IgD-negative memory B cell (primary cell): ENCODE measurements around the gene PEAK1. TPM values are rescaled to one million over a fixed set of nuclear protein-coding genes. Genes with fewer than 3 reads are reported as not detected.

Source experiments
- H3K27ac Mint-ChIP-seq, 3 donors: one replicate each; pipeline ENCODE4 v1.8.0; 2020 to 2022; ENCODE audit warnings: mild to moderate bottlenecking in 3 of 3, mixed read lengths in 3 of 3, moderate library complexity in 1 of 3
- H3K27me3 Mint-ChIP-seq: one replicate; pipeline ENCODE4 v1.8.0; 2021; ENCODE audit warnings: mixed read lengths
- H3K36me3 Mint-ChIP-seq: one replicate; pipeline ENCODE4 v1.8.0; 2020; ENCODE audit warnings: mild to moderate bottlenecking, mixed read lengths
- H3K4me1 Mint-ChIP-seq, 3 donors: one replicate each; pipeline ENCODE4 v1.8.0; 2020 to 2022; ENCODE audit warnings: mixed read lengths in 3 of 3, mild to moderate bottlenecking in 1 of 3
- H3K4me3 Mint-ChIP-seq, 4 donors: one replicate each; pipeline ENCODE4 v1.8.0; 2020 to 2022; ENCODE audit warnings: mild to moderate bottlenecking in 4 of 4, mixed read lengths in 4 of 4, moderate library complexity in 3 of 4
- H3K9me3 Mint-ChIP-seq, 3 donors: one replicate each; pipeline ENCODE4 v1.8.0; 2020 to 2021; ENCODE audit warnings: mixed read lengths in 3 of 3, mild to moderate bottlenecking in 1 of 3
- polyA plus RNA-seq: library from polyadenylated mRNA; unstranded; fragments of 300-500 nt; fragmentation: Illumina TruSeq; gene quantifications from one replicate; pipeline ENCODE4 v1.2.3, GENCODE V29; 2021

The PEAK1 gene
- polyA plus RNA-seq, 1 donor from 2014 or later, result 5.8 TPM

DNA sequence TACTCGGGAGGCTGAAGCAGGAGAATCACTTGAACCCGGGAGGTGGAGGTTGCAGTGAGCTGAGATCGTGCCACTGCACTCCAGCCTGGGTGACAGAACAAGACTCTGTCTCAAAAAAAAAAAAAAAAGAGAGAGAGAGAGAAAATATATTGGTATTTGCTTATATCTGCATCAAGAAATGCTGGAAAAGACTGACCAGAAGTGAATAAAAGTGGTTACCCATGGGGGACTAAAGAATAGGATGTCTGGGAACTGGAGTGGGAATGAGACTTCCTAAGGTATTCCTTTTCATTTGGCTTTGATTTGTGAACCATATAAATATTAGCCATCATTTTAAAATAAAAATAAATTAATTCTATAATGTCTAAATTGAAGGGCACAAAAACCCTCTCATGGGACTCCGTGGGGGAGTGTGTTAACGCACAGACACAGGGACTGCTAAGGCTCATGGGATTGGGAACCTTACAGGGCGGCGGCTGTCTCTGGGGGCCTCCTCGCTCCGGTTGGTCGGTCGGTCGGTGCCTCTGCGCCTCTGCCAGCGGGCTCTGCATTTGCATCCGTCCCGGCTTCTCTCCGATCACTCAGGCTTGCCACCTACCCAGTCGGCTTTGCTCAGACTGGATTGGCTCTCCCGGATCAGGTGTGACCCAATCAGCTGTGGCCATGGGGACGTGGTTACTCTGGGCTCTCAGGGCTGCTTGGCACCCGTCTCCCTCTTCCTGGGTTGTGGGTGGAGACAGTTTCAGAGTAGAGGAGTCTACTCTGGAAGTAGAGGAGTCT is 336.3 kb downstream of the PEAK1 start:
- peak overlapping the region; percentile 84 to 97 (median 93) for H3K27ac Mint-ChIP-seq

DNA sequence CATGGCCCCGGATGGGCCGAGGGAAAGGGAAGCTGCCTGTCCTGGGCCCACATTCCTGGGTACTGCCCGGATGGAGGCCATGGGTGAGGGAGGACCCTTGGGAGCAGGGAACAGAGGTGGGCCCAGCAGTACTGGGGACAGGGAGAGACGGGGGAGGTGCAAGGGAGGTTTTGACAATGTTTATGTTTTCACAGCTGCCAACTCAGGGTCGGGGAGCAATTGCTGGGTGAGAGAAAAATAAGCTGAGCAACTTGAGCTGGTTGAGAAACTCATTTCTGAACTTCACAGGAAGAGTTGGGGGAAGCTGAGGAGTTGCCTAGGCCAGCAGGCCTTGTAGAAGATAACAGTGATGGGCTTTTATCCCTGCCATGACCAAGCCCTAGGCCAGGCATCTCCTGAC is 337.9 kb downstream of the PEAK1 start:
- H3K27me3 Mint-ChIP-seq, result no peaks in the 10 kb centered on the region
- H3K4me1 Mint-ChIP-seq, result peaks cover 33 to 41% (median 37%) of the 10 kb centered on the region in 3 donors
- peak overlapping the region in 2 of 3 donors; percentile 20 to 97 for H3K27ac Mint-ChIP-seq
- H3K4me3 Mint-ChIP-seq, result peak overlapping the region in 2 of 4 donors; percentile 22 to 54
- no peaks in the 10 kb centered on the region for H3K9me3 Mint-ChIP-seq
- no peaks in the 10 kb centered on the region for H3K36me3 Mint-ChIP-seq

More for the DNA sequence above, 336.3 kb downstream of the PEAK1 start:
- no peaks in the 10 kb centered on the region for H3K36me3 Mint-ChIP-seq
- peak overlapping the region; percentile 70 to 87 (median 82) for H3K4me3 Mint-ChIP-seq
- no peaks in the 10 kb centered on the region for H3K9me3 Mint-ChIP-seq
- no peaks in the 10 kb centered on the region for H3K27me3 Mint-ChIP-seq
- peaks cover 35 to 43% (median 37%) of the 10 kb centered on the region in 3 donors for H3K4me1 Mint-ChIP-seq

DNA sequence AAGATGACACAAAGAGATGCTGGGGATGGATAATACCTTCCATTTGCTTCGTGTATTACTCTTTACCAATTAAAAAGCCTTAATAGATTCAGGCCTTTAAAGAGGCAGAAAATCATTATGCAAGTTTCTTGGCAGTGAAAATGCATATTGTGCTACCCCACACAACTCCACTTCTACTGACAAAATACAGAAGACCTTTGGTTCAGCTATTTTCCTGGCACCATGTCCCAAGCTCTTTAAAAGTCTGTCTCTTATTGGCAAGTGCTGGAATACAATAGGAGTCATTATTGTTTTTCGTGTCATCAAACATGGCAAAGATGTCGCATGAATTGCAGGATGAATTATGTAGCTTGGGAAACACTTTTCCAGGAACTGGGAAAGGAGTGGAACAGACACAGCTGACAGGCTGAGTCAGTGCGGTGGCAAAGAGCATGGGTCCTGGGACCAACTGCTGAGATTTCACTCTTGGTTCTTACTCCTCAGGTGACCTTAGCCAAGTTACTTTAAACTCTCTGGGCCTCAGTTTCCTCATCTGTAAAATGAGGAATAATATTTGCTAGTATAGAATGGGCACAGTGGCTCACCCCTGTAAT is 343.5 kb downstream of the PEAK1 start:
- no peaks in the 10 kb centered on the region for H3K9me3 Mint-ChIP-seq
- no peak overlapping the region for H3K4me3 Mint-ChIP-seq
- peaks cover 0 to 11% (median 10%) of the 10 kb centered on the region in 3 donors for H3K4me1 Mint-ChIP-seq
- no peaks in the 10 kb centered on the region for H3K27me3 Mint-ChIP-seq
- H3K36me3 Mint-ChIP-seq, result no peaks in the 10 kb centered on the region
- H3K27ac Mint-ChIP-seq, result no peak overlapping the region

DNA sequence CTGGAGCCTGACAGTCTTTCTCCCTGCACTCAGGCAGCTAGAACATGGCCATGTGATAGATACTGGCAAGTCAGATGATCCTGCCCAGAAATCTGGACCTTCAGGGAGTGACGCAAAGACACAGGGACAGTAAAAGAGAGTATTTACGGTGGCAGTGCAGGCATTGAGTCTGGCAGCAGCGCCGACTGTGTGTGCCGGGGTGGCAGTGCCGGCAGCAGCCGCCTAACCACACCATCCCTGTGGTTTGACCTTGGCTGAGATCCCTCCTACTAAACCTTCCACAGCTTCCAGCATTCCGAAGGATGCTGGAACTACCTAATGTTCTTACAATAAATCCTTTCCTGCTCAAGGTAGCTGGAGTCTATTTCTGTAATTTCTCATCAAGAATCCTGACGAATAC is 344.4 kb downstream of the PEAK1 start:
- peak overlapping the region in 1 of 4 donors; percentile 28 for H3K4me3 Mint-ChIP-seq
- H3K4me1 Mint-ChIP-seq, result peaks cover 5 to 12% (median 11%) of the 10 kb centered on the region in 3 donors
- no peaks in the 10 kb centered on the region for H3K9me3 Mint-ChIP-seq
- no peaks in the 10 kb centered on the region for H3K36me3 Mint-ChIP-seq
- no peaks in the 10 kb centered on the region for H3K27me3 Mint-ChIP-seq
- no peak overlapping the region for H3K27ac Mint-ChIP-seq

DNA sequence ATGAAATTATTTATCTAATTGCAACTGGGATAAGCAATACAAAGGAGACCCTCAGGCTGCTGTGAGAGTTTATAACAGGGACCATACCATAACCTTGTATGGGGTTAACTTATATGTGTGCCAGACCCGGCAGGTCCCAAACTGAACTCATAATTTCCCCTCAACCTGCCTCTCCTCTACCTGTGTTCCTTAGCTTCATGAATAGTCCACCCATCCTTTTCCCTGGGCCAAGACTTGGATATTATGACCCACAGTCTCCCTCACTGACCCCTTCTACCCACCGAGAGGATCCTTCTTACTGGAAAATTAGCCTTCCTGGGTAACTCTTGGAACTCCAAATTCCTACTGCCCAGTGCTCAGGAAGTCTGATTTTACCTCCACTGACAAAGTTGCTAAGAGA is 345.6 kb downstream of the PEAK1 start:
- peaks cover 11 to 18% (median 17%) of the 10 kb centered on the region in 3 donors for H3K4me1 Mint-ChIP-seq
- H3K4me3 Mint-ChIP-seq, result peak overlapping the region in 1 of 4 donors; percentile 72
- H3K27me3 Mint-ChIP-seq, result no peaks in the 10 kb centered on the region
- H3K27ac Mint-ChIP-seq, result peak overlapping the region in 2 of 3 donors; percentile 56 to 72
- H3K36me3 Mint-ChIP-seq, result no peaks in the 10 kb centered on the region
- no peaks in the 10 kb centered on the region for H3K9me3 Mint-ChIP-seq

DNA sequence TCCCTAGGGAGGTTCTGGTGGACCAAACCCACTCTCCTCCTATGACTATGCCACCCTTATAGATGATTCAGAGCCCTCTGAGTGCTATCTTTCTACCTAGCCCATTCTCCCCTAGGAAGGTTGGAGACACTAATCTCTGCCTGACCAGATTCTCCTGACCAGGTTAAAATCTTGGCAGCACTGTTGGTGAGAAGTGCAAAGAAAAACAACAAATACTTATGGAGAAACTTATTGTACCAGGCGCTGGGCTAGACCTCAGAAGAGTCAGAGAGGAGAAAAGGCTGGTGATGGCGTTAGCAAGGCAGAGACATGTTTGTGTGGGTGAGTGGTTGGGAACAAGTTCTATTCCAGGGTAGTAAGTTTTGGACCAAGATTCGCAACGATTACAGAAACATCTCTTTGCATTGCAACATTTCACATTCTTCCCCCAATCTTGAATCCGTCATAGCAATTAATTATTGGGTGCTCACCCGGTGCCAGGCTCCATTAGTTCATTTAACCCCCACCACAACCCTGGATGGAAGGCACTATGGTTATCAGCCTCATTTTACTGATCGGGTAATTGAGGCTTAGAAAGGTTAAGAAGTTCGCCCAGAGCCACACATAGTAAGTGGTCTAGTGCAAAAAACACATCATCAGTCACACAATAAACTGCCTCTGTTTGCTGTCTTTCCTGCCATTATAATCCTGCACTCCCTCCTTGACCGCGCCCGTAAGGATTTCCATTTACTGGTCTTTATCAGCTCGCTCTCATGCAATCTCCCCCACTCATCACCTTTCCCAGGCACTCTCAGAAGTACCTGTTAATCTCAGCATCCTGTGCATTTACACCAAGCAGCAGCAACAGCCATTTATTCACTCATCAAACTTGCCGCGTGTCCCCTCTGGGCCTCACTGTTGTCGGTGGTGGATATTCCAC is 348.3 kb downstream of the PEAK1 start:
- Mint-ChIP-seq H3K27ac (peak overlapping the region; percentile 86 to 96 (median 90)), H3K4me1 (peaks cover 34 to 43% (median 36%) of the 10 kb centered on the region in 3 donors), H3K27me3 (no peaks in the 10 kb centered on the region)

DNA sequence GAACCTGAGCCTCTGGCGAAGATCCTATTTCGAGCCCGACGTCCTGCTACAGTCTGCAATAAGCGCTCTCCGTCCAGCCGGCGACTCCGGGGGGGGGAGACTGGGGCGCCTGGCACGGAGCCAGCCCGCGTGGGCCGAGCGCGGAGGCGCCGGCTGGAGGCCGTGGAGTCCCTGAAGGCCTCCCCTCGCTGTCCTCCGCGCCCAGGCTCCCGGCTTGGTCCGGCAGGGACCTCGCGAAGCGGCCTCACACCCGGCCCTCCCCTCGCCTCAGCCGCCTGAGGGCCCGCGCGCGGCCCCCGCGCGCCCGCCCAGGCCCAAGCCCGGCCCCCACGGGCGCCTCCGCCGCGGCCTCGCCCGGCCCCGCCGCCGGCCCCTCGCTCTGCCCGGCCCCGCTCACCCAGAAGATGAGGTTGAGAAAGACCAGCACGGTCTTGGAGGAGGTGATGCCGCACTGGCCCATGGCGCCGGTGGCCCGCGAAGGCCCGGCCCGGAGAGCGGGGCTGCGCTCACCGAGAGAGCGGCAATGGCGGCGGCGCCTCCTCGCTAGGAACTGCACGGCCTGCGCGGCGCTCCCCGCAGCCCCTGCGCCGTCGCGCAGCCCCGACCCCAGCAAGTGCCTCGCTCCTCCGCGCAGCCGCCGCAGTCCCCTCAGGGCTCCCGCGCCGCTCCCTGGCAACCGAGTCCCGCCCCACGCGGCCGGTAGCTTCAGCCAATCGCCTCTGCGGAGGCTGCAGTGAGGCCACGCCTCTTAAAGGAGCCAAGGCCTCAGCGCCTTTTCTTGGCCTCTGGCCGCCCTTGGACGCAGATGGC is 349.2 kb downstream of the PEAK1 start, which contains the start of gene TSPAN3:
TSPAN3 (minus strand) TSS at position 615 of the 810 bp plus-strand sequence; CDS start at position 460, 155 bp downstream.
- Mint-ChIP-seq H3K9me3 (no peaks in the 10 kb centered on the region), H3K36me3 (peaks cover 2% of the 10 kb centered on the region), H3K4me1 (peaks cover 36 to 44% (median 38%) of the 10 kb centered on the region in 3 donors), H3K4me3 (peak within 1 kb of the TSS; percentile 89 to 99 (median 95)), H3K27ac (peak within 1 kb of the TSS; percentile 88 to 96 (median 90)), H3K27me3 (no peaks in the 10 kb centered on the region)

More for the DNA sequence above, 348.3 kb downstream of the PEAK1 start:
- Mint-ChIP-seq H3K4me3 (peak overlapping the region; percentile 80 to 95 (median 92)), H3K9me3 (no peaks in the 10 kb centered on the region), H3K36me3 (peaks cover under 1% of the 10 kb centered on the region)

DNA sequence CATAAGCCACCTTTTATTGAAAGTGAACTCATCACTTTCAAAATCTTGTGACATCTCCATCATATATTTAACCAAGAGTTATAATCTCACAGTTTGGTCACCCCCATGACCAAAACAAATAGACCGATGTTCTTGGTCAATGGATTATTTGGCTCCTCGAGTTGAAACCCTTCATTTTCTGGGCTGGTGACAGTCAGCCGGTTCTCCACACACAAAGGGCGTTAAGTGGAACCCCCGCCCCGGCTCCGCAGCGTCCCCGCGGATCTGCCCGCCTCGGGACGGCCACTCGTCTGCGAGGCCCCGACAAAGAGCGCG is 349.8 kb downstream of the PEAK1 start:
- Mint-ChIP-seq H3K36me3 (peaks cover 2% of the 10 kb centered on the region), H3K27me3 (no peaks in the 10 kb centered on the region), H3K9me3 (no peaks in the 10 kb centered on the region), H3K4me3 (peak overlapping the region; percentile 89 to 99 (median 94)), H3K27ac (peak overlapping the region; percentile 85 to 95 (median 88)), H3K4me1 (peaks cover 37 to 44% (median 38%) of the 10 kb centered on the region in 3 donors)

DNA sequence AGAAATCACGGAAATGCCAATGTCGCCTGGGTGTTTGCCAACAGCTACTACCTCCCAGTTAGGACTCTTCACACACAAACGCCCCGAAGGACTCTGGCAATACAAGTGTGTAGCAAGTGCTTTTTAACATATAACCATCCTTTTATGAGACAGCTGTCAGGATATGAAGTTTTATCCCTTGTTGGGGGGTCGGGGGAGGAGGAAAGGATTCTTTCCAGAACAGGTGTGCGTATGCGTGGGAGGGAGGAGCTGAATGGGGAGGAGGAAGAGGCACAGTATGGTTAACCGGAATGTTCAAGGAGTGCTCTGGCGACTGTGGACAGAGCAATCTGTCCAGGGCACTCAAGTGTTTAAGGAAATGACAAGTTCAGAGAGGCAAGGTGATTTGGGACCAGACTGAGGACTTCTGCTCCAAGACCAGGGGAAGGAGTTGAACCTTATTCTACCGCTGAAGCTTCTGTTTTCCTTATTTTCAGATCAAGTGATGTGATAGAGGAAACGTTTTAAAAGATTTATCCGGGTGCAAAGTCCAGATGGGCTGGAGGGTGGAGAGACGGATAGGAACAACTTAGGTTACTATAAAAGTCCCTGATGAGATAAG is 350.3 kb downstream of the PEAK1 start:
- no peaks in the 10 kb centered on the region for H3K27me3 Mint-ChIP-seq
- H3K36me3 Mint-ChIP-seq, result peaks cover 2% of the 10 kb centered on the region
- H3K27ac Mint-ChIP-seq, result peak overlapping the region; percentile 85 to 95 (median 88)
- H3K9me3 Mint-ChIP-seq, result no peaks in the 10 kb centered on the region
- H3K4me1 Mint-ChIP-seq, result peaks cover 42 to 48% (median 42%) of the 10 kb centered on the region in 3 donors
- peak overlapping the region; percentile 89 to 99 (median 94) for H3K4me3 Mint-ChIP-seq

DNA sequence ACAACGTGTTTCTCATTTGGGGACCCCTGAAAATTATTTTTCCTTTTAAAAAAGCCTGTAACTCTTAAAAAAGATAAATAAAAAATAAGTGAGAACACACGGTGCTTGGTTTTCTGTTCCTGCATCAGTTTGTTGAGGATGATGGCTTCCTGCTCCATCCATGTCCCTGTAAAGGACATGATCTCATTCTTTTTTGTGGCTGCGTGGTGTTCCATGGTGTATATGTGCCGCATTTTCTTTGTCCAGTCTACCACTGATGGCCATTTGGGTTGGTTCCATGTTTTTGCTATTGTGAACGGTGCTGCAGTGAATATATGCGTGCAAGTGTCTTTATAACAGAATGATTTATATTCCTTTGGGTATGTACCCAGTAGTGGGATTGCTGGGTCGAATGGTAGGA is 351.3 kb downstream of the PEAK1 start:
- peak overlapping the region in 3 of 4 donors; percentile 31 to 99 (median 80) for H3K4me3 Mint-ChIP-seq
- H3K9me3 Mint-ChIP-seq, result no peaks in the 10 kb centered on the region
- peaks cover 2% of the 10 kb centered on the region for H3K36me3 Mint-ChIP-seq
- H3K27ac Mint-ChIP-seq, result peak overlapping the region in 1 of 3 donors; percentile 23
- no peaks in the 10 kb centered on the region for H3K27me3 Mint-ChIP-seq
- peaks cover 47 to 57% (median 52%) of the 10 kb centered on the region in 3 donors for H3K4me1 Mint-ChIP-seq

DNA sequence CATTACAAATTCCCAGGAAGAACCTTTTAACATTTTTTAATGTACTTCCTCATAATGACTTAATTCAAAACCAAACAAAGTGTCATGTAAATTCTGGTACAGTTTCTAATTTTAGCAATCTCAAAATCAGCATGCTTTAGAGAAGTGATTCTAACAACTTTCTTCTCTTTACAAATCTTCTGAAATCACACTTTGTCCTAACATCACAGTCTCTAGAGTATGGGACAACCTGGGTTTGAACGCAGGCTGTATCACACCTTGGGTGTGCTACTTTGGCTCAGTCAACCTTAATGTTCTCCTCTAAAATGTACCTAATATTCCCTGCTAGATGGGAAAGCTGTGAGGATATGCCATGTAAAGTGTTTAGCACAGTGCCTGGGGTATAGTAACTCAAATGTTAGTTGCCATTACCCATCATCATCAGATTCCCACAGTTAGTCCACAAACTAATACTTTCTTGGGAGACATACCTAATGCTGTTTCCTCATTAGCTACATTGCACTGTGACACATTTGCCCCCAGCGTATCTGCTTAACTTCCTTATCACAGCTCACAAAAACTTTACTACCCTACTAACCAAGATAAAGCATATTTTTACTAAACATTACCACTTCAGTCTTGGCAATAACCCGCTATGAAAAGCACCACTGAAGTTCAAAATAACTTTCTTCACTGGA is 352.1 kb downstream of the PEAK1 start:
- peaks cover 49 to 59% (median 54%) of the 10 kb centered on the region in 3 donors for H3K4me1 Mint-ChIP-seq

DNA sequence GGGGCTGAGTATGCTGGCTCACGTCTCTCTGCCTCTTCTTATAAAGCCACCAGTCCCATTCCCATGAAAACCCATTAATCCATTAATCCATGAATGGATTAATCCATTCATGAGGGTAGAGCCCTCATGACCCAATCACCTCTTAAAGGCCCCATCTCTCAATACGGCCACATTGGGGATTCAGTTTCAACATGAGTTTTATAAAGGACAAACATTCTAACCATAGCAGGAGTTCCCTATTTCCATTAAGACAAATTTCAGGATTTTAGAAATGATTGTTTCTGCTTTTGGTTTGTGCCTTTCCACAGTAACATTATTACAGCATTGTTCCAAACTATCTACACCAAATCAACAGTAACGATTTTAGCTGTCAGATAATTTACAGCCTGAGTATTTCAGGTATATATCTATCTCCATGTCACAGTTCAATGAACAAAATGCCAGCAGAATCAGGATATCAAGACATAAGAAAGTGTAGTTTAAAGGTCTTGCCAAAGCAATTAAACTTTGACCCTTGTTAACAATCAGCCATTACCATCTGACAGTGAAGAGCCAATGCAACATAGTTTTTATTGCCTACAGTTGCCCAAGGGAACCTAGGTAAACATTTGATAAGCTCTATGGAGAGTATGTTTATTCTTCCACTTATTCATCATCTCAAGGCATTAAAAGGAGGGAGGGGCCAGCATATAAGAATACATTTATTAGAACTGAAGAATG is 352.8 kb downstream of the PEAK1 start:
- Mint-ChIP-seq H3K9me3 (no peaks in the 10 kb centered on the region), H3K4me3 (peak overlapping the region; percentile 10 to 99 (median 87)), H3K27ac (peak overlapping the region; percentile 64 to 85 (median 84)), H3K36me3 (peaks cover 4% of the 10 kb centered on the region), H3K27me3 (no peaks in the 10 kb centered on the region), H3K4me1 (peaks cover 53 to 62% (median 59%) of the 10 kb centered on the region in 3 donors)

More for the DNA sequence above, 352.1 kb downstream of the PEAK1 start:
- Mint-ChIP-seq H3K27me3 (no peaks in the 10 kb centered on the region), H3K4me3 (peak overlapping the region; percentile 10 to 99 (median 87)), H3K36me3 (peaks cover 2% of the 10 kb centered on the region), H3K27ac (peak overlapping the region; percentile 54 to 85 (median 84)), H3K9me3 (no peaks in the 10 kb centered on the region)
